HEK293T (cell line): ENCODE results near the gene BHLHE40.

Source experiments
- CTCF ChIA-PET: fragments of 350-600 bp; formaldehyde crosslinking; extraction: SDS; loops from one replicate; lab custom pipeline; 2021; ENCODE audit warnings: antibody characterized with exemption, inconsistent platforms; lab: Yijun Ruan, JAX
- POLR2A ChIA-PET: fragments of 350-600 bp; formaldehyde crosslinking; extraction: SDS; loops from one replicate; lab custom pipeline; 2020; ENCODE audit warnings: antibody characterized with exemption, inconsistent platforms; lab: Yijun Ruan, JAX
- DNase-seq: peaks from one replicate; pipeline ENCODE4 v3.0.0; 2012; ENCODE audit warnings: mixed read lengths; ENCODE audit errors: extremely low spot score
- ARNT ChIP-seq: fragments of 450-650 bp; IDR thresholded peaks from 2 replicates; pipeline ENCODE4 v1.6.1; 2017; ENCODE audit warnings: mild to moderate bottlenecking
- BHLHE40 ChIP-seq: fragments of 450-650 bp; IDR thresholded peaks from 2 replicates; pipeline ENCODE4 v1.6.1; 2016; ENCODE audit warnings: mild to moderate bottlenecking, moderate library complexity, borderline replicate concordance
- CTBP1 ChIP-seq: fragments of 450-650 bp; IDR thresholded peaks from 2 replicates; pipeline ENCODE4 v1.6.1; 2016; ENCODE audit warnings: borderline replicate concordance
- ELF4 ChIP-seq: fragments of 450-650 bp; IDR thresholded peaks from 2 replicates; pipeline ENCODE4 v1.6.1; 2017; ENCODE audit warnings: antibody characterized with exemption
- FOXA1 ChIP-seq: fragments of 450-650 bp; IDR thresholded peaks from 2 replicates; pipeline ENCODE4 v1.6.1; 2016; ENCODE audit warnings: mild to moderate bottlenecking
- FOXK2 ChIP-seq: fragments of 450-650 bp; IDR thresholded peaks from 2 replicates; pipeline ENCODE4 v1.6.1; 2016; ENCODE audit warnings: mild to moderate bottlenecking
- FOXM1 ChIP-seq: fragments of 450-650 bp; IDR thresholded peaks from 2 replicates; pipeline ENCODE4 v1.6.1; 2017; ENCODE audit warnings: mild to moderate bottlenecking, borderline replicate concordance
- HDGF ChIP-seq: fragments of 450-650 bp; IDR thresholded peaks from 2 replicates; pipeline ENCODE4 v1.6.1; 2017; ENCODE audit warnings: antibody characterized with exemption, borderline replicate concordance
- L3MBTL2 ChIP-seq: fragments of 450-650 bp; conservative IDR thresholded peaks from 2 replicates; pipeline ENCODE4 v1.6.1; 2016; ENCODE audit warnings: mild to moderate bottlenecking
- LEF1 ChIP-seq: fragments of 450-650 bp; IDR thresholded peaks from 2 replicates; pipeline ENCODE4 v1.6.1; 2017; ENCODE audit warnings: mild to moderate bottlenecking, borderline replicate concordance
- NFRKB ChIP-seq: fragments of 450-650 bp; IDR thresholded peaks from 2 replicates; pipeline ENCODE4 v1.6.1; 2016; ENCODE audit warnings: mild to moderate bottlenecking, moderate library complexity
- SP1 ChIP-seq: fragments of 450-650 bp; IDR thresholded peaks from 2 replicates; pipeline ENCODE4 v1.6.1; 2017
- SUZ12 ChIP-seq: fragments of 450-650 bp; IDR thresholded peaks from 2 replicates; pipeline ENCODE4 v1.6.1; 2016; ENCODE audit warnings: mild to moderate bottlenecking
- TARDBP ChIP-seq: fragments of 450-650 bp; IDR thresholded peaks from 2 replicates; pipeline ENCODE4 v1.6.1; 2016
- ZNF384 ChIP-seq: fragments of 450-650 bp; IDR thresholded peaks from 2 replicates; pipeline ENCODE4 v1.6.1; 2016
- TF ChIP-seq, protein P1 (sequence below): fragments of 450-650 bp; IDR thresholded peaks from 2 replicates; pipeline ENCODE4 v1.6.1; 2016

The BHLHE40 gene

GRCh38 chr3:5012367-5012766 lies 33.1 kb downstream of the BHLHE40 start:
- DNase-seq: no peak
- ChIA-PET POLR2A (interaction anchor here (1.3 to 1.8 kb wide), 2 partner anchors 10 to 29 kb away, joined by 5 to 6 read pairs; no protein-coding TSS in a partner anchor), CTCF (interaction anchor here (1.0 kb wide), 1 partner anchor 10 kb away, joined by 3 read pairs; no protein-coding TSS in a partner anchor)
- no peak for TF ChIP-seq ARNT
- TF ChIP-seq ELF4: no peak
- no peak for TF ChIP-seq FOXA1
- TF ChIP-seq L3MBTL2: no peak
- TF ChIP-seq, protein P1, sequence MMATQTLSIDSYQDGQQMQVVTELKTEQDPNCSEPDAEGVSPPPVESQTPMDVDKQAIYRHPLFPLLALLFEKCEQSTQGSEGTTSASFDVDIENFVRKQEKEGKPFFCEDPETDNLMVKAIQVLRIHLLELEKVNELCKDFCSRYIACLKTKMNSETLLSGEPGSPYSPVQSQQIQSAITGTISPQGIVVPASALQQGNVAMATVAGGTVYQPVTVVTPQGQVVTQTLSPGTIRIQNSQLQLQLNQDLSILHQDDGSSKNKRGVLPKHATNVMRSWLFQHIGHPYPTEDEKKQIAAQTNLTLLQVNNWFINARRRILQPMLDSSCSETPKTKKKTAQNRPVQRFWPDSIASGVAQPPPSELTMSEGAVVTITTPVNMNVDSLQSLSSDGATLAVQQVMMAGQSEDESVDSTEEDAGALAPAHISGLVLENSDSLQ: no peak
- no peak for TF ChIP-seq FOXM1
- TF ChIP-seq ZNF384: no peak
- no peak for TF ChIP-seq FOXK2
- no peak for TF ChIP-seq HDGF
- TF ChIP-seq SP1: no peak
- TF ChIP-seq CTBP1: no peak
- no peak for TF ChIP-seq TARDBP
- TF ChIP-seq LEF1: no peak
- TF ChIP-seq SUZ12: no peak
- TF ChIP-seq BHLHE40: no peak
- TF ChIP-seq NFRKB: no peak

GRCh38 chr3:5013021-5013906 lies 34.0 kb downstream of the BHLHE40 start:
- CTCF ChIA-PET: interaction anchor here (0.7 kb wide), 1 partner anchor 17 kb away, joined by 3 read pairs; no protein-coding TSS in a partner anchor
- POLR2A ChIA-PET: interaction anchor here (0.6 to 1.8 kb wide), 4 partner anchors 9 to 31 kb away, joined by 3 to 6 read pairs (median 4); no protein-coding TSS in a partner anchor
- TF ChIP-seq FOXM1 (no peak), NFRKB (no peak), TARDBP (no peak), FOXA1 (no peak), L3MBTL2 (no peak), ELF4 (no peak), SUZ12 (no peak)
- TF ChIP-seq, protein P1: no peak
- no peak for DNase-seq

DNA sequence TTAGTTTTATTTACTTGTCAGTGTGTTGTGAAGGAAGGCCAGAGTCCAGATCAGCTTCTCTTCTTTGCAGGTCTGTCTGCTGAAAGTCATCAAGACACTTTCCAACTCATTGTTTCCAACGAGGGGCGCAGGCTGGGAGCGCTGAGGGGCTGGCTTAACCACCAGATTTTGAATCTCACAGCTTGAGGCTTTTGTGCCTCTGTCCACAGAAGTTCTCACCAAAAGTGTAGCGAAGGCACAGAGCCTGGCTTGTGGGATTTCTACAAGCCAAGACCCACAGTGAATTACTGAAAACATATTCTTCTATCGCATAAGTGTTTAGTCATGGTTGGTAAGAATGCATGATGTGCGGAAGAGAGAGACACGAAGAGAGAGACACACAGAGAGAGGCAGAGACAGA lies 35.2 kb downstream of the BHLHE40 start:
- POLR2A ChIA-PET: interaction anchor here (1.8 kb wide), 1 partner anchor 8 kb away, joined by 5 read pairs; no protein-coding TSS in a partner anchor
- TF ChIP-seq SP1: no peak
- no peak for TF ChIP-seq ELF4
- no peak for TF ChIP-seq FOXA1
- no peak for TF ChIP-seq FOXM1
- TF ChIP-seq CTBP1: no peak
- TF ChIP-seq ARNT: no peak
- TF ChIP-seq L3MBTL2: no peak
- TF ChIP-seq FOXK2: no peak
- CTCF ChIA-PET: no interaction called here
- no peak for DNase-seq

- CTCF ChIA-PET: no interaction called here
- POLR2A ChIA-PET: no interaction called here
- TF ChIP-seq CTBP1 (no peak), FOXK2 (no peak), L3MBTL2 (no peak), SP1 (no peak), TARDBP (no peak), ARNT (no peak), SUZ12 (no peak), ELF4 (no peak), ZNF384 (no peak), FOXA1 (no peak), NFRKB (no peak), LEF1 (no peak), HDGF (no peak), FOXM1 (no peak), BHLHE40 (no peak)
- TF ChIP-seq, protein P1: no peak
- DNase-seq: no peak
These were observed 35.8 kb downstream of the BHLHE40 start for GRCh38 chr3:5015056-5015455.

DNA sequence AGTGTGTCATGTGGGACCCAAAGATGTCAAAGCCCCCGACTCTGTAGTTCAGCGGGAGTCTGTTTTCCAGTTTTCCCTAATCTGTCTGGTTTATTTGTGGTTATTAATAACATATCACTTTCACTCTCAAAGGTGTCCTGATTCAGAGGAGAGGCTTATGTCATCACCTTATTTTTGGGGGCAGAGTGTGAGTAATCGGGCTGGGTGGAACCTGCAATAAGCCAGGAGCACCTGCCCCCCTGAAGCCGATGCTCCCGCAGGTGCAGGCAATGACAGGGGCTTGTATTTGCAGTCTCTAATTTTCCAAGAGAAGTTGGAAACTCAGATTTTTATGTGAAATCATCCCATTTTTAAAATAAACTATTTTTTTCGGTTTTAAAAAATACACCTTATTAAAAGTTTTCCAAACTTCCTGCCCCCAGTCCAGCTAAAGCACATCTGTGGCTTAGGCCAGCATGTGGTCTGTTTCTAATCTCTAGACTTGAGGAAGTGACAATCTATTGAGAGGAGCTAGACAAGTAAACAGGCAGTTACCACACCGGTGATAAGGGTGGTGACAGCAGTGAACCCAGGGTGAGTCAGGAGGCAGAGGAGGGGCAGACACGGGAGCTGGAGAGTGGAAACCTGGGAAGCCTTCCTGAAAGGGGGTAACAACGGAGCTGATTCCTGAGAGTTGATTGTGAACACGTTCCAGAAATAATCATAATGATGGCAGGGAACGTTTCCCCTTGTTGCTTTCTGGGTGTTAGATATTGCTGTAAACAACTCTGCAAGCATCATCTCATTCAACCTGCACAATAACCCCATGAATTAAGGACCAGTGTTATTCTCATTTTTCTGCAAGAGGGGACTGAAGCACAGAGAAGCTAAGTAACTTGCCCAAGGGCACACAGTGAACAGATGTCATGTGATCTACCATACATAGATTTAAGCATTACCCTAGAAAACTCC lies 37.2 kb downstream of the BHLHE40 start:
- POLR2A ChIA-PET: interaction anchor here (0.9 to 2.9 kb wide), 7 partner anchors 12 to 38 kb away, joined by 3 to 22 read pairs (median 4); partner anchors contain the start of gene BHLHE40
- DNase-seq: no peak
- CTCF ChIA-PET: interaction anchor here (1.2 kb wide), 1 partner anchor 305 kb away, joined by 3 read pairs; no protein-coding TSS in a partner anchor
- no peak for TF ChIP-seq SP1
- no peak for TF ChIP-seq BHLHE40
